HG03469 (cell line): ENCODE measurements around the gene LHX8.

Source experiments
- ATAC-seq: cut with Tn5 transposase; IDR thresholded peaks from one replicate; pipeline ENCODE4 v1.9.1; 2021; ENCODE audit warnings: mild to moderate bottlenecking, moderate library complexity, moderate number of reproducible peaks; ENCODE audit not compliant: unreplicated experiment

LHX8 gene

GRCh38 chr1:75202751-75203150 lies 68.6 kb downstream of the LHX8 start:
- ATAC-seq, result no peak

GRCh38 chr1:75203415-75204277 lies 69.5 kb downstream of the LHX8 start:
- ATAC-seq, result peak; percentile 89

GRCh38 chr1:75208862-75209261 lies 74.7 kb downstream of the LHX8 start:
- ATAC-seq, result no peak
